GM19455 (cell line): Measurements from ENCODE around the gene DNAI1.
"Not testable (repeated sequence)": the region's sequence is repeated elsewhere in the genome, so short reads cannot be mapped to it uniquely, and the experiment has no call there.

Source experiments
- ATAC-seq: cut with Tn5 transposase; IDR thresholded peaks from one replicate; pipeline ENCODE4 v1.9.1; 2021; ENCODE audit not compliant: unreplicated experiment

DNAI1 gene

DNA sequence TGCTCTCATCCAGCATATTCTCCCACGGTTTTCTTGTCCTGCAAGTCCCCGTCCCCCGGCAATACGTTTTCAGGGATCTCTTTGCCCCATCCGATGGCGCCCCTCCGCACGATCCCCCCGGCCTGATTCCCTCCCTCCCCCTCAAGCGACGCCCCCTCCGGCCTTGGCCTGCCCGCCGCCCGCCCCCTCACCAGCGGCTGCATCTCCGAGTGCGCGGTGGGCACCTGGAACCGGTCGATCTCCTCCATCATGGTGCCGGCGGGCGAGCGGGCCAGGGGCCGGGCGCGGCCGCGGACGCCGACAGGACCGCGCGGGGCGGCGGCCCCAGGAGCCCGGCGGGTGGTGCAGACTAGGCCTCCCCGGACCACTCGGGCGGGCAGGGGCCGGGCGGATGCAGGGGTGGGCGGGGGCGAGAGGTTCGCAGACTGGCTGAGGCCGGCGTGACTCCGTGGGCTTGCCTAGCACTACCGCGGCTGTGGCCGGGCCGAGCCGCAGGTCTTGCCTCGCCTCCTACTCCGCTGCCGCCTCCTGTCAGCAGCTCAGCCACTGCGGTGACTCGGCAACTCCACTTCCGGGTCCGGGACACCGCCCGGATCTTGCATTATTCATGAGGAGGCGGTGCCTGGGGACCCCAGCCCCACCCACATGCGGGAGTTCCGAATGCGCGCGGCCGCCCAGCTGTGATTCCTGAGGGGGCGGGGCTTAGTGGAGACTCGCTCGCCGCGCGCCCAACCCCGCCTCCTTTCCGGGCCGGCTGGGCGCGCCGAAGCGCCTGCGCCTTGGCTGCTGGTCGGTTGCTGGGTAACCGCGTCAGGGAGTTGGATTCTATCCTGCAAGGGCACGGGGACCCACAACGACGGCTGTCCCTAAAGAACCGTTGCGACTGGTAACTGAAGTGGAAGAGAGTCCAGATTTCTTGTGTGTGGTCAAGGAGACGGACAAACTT lies at the start of gene DNAI1, which contains the start of gene FAM219A:
Gene DNAI1, plus strand, starts transcription at position 793 of the 946 bp plus-strand sequence. CDS start 201 bp downstream, outside the sequence.
Gene FAM219A, minus strand, starts transcription at position 558 of the 946 bp plus-strand sequence. Its CDS starts 307 bp downstream, at position 251.
- peak; percentile 98 for ATAC-seq

GRCh38 chr9:34409154-34409553 lies 49.5 kb upstream of the DNAI1 start:
- no peak for ATAC-seq

DNA sequence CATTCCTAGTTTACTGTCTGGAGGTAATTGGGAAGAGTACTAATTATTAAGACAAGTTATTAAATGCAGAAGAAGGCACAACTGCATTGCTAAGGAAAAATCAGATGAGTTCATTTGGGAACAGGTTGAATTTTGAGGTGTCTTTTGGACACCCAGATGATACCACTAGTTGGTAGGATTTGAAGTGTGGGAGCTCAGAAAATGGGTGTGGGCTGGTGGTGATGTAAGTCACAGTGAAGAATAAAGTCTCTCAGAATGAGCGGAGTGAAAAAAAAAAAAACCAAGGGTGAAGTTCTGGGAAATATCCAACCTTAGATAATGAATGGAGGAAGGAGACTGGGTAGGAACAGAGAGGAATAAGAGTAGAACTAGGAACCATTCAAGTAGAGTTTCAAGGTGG lies 46.3 kb upstream of the DNAI1 start:
- no peak for ATAC-seq

DNA sequence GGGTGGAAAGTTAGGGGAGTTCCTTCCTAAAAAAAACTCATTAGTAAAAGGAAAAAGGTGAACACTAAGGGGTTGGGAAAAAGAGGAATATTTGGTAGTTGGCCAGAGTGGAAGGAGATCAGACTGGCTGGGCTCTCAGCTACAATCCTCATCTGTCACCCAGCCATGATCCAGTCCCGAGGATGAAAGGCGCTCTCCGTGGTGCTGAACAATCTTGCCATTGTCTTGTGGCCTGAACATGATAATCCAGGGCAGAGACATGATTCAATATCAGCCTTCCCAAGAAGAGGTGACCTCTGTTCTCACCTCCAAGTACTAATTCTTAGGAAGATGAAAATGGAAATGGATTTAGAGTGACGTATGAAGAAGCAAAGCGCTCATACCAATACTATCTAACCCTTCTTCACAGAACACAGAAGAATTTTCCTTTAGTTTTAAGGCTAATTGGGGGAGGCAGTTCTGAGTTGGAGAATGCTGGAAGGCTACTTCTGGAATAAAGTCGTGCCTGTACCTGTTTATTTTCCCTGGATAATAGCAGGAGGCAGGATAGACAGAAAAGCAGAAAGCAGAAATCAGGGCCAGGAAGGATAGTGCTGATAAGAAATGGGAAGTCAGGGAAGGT lies 45.3 kb upstream of the DNAI1 start:
- ATAC-seq, result no peak

GRCh38 chr9:34417734-34418133 lies 40.9 kb upstream of the DNAI1 start:
- no peak for ATAC-seq

DNA sequence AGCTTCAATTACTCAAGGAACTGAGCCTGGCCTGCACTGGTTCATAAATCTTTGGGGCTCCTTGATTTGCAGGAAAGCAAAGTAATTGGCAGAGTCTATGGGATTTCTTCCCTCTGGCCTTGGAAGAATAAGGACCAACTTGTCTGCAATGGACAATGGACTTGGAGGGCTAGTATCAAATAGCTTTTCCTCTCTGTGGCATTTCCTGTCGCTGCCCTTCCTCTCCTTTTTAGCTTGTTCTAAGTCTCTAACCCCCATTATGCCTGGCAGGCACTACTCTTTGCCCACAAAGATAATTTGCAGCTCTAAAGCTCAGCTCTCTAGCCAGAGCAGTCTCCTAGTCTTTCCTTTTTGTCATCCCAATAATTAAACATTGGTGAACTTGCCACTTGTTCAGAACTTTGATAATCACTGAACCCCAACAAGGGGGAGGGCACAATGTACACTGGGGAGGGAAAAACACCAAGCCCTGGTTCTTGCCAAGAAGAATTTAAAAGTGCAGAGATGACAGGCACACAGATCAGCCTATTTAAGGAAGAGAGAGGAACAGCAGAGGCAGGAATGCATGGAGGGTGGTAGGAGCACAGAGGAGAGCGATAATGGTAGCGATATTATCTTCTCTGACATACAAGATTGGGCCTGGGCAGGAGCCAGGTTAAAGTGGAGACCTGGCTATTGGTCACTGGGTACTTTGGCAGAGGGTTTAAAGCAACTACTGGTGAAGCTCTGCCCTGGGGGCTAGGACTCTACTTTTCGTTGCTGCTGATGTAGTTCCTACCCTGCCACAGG lies 38.7 kb upstream of the DNAI1 start:
- no peak for ATAC-seq

DNA sequence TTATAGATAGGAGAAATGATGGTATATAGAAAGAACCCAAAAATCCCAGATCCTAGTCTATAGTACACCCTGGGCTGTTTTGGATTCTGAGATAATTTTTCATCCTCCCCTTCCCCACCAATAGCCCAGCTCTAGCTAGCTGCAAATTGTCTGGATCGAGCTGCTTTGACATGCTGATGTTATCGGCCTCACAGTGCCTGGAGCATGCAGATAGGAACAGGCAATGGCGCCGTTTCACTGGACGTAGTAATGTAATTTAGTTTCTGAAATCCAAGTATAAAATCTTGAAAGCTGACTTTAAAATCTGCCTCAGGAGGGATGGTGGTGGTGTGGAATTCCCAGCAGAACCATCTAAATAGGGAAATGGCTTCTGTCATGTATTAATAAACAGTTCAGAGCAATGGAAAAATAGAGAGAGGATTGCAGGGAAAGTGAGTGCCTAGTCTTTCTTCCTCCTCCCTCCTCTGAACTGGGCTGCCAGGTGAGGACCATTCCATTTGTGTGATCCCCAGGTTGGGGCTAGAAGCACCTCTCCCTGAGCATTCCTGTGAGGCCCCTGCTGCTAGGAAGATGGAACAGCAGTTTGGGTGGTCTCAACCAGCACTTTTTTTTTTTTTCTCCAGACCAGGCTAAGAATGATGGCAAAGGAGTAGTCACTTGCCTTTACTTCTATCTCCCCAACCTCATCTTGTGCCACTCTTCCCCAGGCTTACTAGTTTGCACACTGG lies 32.1 kb upstream of the DNAI1 start:
- ATAC-seq, result no peak

- no peak for ATAC-seq
These were observed 30.2 kb upstream of the DNAI1 start for GRCh38 chr9:34428325-34428958.

- no peak for ATAC-seq
These were observed 27.7 kb upstream of the DNAI1 start for GRCh38 chr9:34430843-34431437.

GRCh38 chr9:34431667-34432066 lies 26.9 kb upstream of the DNAI1 start:
- ATAC-seq, result no peak

GRCh38 chr9:34437006-34437925 lies 21.3 kb upstream of the DNAI1 start:
- no peak for ATAC-seq

GRCh38 chr9:34437926-34438307 lies 20.7 kb upstream of the DNAI1 start:
- ATAC-seq, result not testable (repeated sequence)

DNA sequence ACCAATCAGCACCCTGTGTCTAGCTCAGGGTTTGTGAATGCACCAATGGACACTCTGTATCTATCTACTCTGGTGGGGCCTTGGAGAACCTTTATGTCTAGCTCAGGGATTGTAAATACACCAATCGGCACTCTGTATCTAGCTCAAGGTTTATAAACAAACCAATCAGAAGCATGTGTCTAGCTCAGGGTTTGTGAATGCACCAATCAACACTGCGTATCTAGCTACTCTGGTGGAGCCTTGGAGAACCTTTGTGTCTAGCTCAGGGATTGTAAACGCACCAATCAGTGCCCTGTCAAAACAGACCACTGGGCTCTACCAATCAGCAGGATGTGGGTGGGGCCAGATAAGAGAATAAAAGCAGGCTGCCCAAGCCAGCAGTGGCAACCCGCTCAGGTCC lies 20.1 kb upstream of the DNAI1 start:
- ATAC-seq, result not testable (repeated sequence)

DNA sequence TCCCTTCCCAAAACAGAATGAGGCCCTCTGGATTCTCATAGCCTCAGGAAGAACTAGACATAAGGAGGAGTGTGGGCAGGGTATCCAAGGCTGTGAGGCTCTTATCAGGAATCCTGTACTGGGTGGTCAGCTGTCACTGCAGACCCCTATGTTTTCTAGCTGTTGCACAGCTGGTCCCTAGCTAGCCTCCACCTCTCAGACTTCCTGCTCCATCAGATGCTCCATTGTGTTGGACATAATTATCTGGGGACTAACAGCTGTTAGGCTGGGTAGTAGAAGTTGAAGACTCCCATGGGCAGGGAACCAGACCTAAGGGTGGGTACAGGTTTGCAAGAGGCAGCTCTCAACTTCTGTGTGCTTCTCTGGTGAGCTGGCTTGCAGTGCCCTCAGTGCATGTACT lies 18.6 kb upstream of the DNAI1 start:
- no peak for ATAC-seq

GRCh38 chr9:34442770-34443169 lies 15.8 kb upstream of the DNAI1 start:
- no peak for ATAC-seq

- ATAC-seq, result no peak
These were observed 15.1 kb upstream of the DNAI1 start for GRCh38 chr9:34443533-34443932.

- no peak for ATAC-seq
These were observed 14.6 kb upstream of the DNAI1 start for GRCh38 chr9:34443976-34444375.

DNA sequence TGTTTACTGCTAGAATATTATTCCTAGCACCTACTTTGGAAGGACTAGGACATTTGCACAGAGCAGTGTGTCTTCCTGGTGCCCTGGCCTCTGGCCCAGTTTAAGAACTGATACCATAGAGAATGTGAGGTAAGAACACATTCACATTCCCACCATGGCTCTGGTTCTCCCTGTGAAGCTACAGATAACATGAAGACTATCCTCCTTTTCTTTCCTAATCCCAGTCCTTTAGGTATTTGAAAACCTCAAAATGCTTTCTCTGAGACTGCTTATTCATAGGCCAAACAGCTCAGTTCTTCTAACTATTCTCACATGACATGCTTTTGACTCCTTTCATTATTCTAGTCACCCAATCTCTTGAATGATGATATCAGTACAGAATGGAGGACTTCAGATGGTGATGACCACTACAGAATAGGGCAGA lies 12.1 kb upstream of the DNAI1 start:
- ATAC-seq, result no peak

DNA sequence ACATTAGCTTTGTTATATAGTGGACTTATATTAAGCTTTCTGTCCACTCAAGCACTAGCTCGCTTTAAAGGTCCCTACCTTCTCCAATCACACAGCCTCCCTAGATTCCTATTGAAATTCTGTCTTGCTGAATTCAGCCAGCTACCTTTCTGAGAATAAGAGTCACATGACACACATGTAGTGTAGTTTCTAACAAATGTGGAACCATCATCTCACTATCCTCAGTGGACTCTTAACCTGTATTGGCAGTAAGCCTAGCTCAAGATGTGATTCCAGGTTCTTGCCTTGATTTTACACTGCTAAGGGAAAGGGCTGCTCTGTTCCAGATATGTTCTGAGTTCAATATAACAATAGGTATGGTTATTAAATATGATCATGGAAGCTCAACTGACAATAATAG lies 11.7 kb upstream of the DNAI1 start:
- no peak for ATAC-seq
